GM10266 (cell line): ENCODE measurements around the gene HCN4.

ENCODE experiments used
- DNase-seq: peaks from one replicate; pipeline ENCODE4 v3.0.0; 2012; ENCODE audit errors: extremely low spot score
- TF ChIP-seq, protein P1 (sequence below): IDR thresholded peaks from 2 replicates; pipeline ENCODE4 v1.5.1; 2012; ENCODE audit warnings: mild to moderate bottlenecking, low read depth; ENCODE audit not compliant: control insufficient read depth, insufficient read depth; ENCODE audit errors: missing control alignments

Gene HCN4

DNA sequence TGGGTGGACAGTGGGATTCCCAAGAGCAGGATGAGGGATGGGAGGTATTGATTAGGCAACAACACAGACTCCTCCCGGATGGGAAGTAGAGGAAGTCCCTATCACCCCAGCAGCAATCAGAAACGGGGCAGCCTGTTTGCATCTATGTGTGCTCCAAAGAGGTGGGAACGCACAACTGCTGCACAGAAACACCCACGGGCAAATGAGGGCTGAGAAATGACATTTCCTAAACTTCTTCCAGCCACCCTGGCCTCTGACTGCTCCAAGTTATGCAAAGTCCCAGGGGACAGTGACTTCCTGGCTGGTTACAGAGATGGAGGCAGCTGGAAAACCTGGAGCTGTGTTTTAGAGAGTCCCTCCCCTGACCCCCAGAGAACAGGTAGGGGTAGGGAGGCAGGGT is 42.6 kb downstream of the HCN4 start:
- TF ChIP-seq, protein P1, sequence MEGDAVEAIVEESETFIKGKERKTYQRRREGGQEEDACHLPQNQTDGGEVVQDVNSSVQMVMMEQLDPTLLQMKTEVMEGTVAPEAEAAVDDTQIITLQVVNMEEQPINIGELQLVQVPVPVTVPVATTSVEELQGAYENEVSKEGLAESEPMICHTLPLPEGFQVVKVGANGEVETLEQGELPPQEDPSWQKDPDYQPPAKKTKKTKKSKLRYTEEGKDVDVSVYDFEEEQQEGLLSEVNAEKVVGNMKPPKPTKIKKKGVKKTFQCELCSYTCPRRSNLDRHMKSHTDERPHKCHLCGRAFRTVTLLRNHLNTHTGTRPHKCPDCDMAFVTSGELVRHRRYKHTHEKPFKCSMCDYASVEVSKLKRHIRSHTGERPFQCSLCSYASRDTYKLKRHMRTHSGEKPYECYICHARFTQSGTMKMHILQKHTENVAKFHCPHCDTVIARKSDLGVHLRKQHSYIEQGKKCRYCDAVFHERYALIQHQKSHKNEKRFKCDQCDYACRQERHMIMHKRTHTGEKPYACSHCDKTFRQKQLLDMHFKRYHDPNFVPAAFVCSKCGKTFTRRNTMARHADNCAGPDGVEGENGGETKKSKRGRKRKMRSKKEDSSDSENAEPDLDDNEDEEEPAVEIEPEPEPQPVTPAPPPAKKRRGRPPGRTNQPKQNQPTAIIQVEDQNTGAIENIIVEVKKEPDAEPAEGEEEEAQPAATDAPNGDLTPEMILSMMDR, result no peak

DNA sequence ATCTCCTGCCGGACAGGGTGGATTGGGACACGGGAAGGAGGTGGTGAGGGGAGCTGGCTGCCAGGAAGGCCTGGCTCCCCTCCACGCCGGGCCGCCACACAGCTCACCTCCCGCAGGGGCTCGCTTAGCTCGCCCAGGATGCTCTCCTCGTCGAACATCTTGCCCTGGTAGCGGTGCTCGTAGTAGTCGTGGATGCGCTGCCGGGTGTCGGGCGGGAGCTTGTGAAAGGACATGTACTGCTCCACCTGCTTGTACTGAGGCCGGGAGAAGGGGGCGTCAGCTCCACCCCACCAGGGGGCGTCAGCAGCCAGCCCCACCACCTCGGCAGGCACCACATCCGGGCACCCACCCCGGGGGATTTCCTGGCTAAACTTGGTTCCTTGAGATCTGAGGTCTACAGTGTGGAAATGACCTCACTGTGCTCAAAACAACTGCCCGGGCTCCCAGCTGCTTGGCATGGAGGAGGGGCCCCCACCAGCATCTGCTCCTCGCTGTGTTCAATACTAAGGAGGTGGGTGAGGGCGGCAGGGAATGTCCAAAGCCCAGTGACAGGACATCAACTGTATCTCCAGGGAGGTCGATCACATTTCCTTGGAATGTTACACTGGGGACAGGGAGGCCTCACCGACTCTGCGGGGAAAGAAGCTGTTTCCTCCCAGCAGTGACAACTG is 43.4 kb downstream of the HCN4 start:
- TF ChIP-seq, protein P1, result peak; percentile 15
- peak; percentile 73 for DNase-seq

More for the DNA sequence above, 42.6 kb downstream of the HCN4 start:
- no peak for DNase-seq

DNA sequence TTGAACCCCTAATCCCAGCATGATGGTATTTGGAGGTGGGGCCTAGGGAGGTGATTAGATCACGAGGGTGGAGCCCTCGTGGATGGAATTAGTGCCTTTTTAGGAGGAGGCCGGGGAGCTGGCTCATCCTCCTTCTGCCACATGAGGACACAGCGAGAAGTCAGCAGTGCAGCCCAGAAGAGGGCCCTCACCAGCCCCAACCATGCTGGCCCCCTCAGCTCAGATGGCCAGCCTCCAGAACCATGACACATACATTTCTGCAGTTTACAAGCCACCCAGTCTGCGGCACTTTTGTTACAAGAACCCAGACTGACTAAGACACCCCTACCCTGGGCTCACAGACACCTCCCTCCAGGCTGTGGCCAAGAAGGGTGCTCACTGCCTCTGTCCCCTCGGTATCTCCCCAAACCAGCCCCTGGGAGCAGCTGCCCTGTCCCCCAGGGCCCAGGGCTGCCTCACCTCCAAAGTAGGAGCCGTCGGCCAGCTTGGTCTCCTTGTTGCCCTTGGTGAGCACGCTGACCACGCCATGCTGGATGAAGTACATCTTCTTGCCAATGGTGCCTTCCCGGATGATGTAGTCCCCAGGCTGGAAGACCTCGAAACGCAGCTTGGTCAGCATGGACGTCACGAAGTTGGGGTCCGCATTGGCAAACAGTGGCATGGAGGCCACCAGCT is 44.1 kb downstream of the HCN4 start:
- no peak for DNase-seq
- TF ChIP-seq, protein P1, result no peak

DNA sequence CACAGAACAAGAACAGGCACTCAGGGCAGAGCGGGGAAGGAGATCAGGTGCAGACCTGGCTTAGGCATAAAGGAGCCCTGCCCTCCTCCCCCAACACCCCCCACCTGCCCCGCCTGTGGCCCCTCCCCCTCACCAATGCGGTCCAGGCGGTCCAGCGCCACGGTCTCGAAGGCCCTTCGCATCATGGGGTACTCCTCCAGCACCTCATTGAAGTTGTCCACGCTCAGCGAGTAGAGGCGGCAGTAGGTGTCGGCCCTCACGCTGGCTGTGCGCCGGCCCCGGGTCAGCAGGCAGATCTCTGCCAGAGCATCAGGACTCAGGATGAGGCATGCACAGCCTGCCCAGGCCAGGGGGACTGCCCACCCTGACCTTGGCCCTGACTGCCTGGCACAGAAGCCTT is 44.8 kb downstream of the HCN4 start:
- no peak for DNase-seq
- TF ChIP-seq, protein P1, result no peak

DNA sequence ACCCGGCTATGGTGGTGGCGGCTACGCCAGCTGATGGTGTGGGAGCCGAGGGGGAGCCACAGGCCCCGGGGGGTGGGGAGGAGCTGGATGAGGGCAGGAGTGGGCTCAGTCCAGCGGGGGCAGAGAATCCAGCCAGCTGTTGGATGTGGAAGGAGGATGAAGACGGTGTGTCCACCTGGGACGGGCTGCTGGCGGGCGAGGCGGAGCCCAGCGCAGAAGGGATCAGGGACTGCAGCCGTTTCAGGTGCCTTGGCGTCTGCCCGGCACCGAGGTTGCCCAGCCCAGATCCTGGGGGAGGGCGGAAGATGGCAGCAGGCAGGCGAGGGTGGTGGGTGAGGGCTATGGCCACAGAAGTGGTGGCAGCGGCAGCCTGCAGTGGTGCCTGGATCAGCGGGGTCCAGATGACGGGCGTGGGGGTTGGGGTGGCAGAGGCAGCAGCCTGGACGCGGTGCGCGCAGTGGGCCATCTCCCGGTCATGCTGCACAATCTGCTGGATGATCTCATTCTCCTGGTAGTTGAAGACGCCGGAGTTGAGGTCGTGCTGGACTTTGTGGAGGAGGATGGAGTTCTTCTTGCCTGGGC is 45.3 kb downstream of the HCN4 start:
- TF ChIP-seq, protein P1, result no peak
- no peak for DNase-seq

DNA sequence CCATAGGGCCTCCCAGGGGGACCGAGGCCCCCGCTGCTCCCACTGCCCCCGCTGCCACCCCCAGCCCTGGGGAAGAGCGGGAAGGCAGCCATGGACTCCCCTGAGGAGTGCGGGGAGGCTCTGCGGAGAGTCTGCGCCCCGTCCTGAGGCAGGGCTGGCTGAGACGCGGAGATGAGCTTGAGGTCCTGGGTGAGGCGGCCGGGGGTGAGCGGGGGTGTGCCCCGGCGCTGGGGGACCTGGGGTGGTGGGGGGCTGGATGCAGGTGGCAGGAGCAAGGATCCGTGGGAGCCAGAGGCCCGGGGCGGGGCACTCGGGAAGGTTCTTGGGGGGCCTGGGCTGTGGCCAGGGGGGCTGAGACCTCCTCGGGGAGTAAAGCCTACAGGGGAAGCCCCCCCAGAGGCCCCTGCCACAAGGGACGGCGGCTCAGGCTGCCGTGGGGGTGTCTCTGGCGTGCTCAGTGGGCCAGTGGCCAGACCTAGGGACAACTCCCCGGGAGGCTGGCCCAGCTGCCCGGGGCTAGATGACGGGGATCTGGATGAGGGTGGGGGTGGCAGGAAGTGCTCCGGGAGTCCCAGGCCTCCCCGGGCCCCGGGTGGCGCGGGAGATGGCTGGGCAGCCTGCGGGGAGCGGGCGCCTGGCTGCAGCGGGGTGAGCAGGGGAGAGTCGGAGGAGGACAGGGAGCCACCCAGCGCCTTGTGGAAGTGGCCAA is 45.9 kb downstream of the HCN4 start:
- TF ChIP-seq, protein P1, result no peak
- no peak for DNase-seq
